ENCODE results near the gene RBM7. TPM values are rescaled to one million over a fixed set of nuclear protein-coding genes. Genes with fewer than 3 reads are reported as not detected.

Gene RBM7
- total and polyA plus RNA-seq, 2 of the 8 experiments (the other 6 are each of a cell fraction or from before 2014, with no cell fraction given) = 18.0 to 45.7 TPM

DNA sequence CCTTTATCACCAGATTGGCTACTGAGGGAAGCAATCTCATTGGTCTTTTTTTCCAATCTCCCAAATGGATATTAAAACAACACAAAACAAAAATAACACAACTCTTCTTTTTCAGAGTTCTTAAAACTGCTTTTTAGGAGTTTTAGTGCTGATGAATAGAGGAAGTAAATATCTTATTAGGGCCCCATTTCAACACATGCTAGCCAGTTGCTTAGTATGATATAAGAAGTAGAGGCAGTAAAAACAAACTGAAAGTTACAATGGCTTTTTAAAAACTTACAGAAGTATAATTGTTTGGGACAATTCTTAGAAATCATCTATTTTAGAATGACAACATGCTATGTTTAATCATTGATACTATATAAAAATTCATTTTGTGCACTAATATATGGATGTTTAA is 3.5 kb upstream of the RBM7 start (continued):
- TF ChIP-seq, protein P1, sequence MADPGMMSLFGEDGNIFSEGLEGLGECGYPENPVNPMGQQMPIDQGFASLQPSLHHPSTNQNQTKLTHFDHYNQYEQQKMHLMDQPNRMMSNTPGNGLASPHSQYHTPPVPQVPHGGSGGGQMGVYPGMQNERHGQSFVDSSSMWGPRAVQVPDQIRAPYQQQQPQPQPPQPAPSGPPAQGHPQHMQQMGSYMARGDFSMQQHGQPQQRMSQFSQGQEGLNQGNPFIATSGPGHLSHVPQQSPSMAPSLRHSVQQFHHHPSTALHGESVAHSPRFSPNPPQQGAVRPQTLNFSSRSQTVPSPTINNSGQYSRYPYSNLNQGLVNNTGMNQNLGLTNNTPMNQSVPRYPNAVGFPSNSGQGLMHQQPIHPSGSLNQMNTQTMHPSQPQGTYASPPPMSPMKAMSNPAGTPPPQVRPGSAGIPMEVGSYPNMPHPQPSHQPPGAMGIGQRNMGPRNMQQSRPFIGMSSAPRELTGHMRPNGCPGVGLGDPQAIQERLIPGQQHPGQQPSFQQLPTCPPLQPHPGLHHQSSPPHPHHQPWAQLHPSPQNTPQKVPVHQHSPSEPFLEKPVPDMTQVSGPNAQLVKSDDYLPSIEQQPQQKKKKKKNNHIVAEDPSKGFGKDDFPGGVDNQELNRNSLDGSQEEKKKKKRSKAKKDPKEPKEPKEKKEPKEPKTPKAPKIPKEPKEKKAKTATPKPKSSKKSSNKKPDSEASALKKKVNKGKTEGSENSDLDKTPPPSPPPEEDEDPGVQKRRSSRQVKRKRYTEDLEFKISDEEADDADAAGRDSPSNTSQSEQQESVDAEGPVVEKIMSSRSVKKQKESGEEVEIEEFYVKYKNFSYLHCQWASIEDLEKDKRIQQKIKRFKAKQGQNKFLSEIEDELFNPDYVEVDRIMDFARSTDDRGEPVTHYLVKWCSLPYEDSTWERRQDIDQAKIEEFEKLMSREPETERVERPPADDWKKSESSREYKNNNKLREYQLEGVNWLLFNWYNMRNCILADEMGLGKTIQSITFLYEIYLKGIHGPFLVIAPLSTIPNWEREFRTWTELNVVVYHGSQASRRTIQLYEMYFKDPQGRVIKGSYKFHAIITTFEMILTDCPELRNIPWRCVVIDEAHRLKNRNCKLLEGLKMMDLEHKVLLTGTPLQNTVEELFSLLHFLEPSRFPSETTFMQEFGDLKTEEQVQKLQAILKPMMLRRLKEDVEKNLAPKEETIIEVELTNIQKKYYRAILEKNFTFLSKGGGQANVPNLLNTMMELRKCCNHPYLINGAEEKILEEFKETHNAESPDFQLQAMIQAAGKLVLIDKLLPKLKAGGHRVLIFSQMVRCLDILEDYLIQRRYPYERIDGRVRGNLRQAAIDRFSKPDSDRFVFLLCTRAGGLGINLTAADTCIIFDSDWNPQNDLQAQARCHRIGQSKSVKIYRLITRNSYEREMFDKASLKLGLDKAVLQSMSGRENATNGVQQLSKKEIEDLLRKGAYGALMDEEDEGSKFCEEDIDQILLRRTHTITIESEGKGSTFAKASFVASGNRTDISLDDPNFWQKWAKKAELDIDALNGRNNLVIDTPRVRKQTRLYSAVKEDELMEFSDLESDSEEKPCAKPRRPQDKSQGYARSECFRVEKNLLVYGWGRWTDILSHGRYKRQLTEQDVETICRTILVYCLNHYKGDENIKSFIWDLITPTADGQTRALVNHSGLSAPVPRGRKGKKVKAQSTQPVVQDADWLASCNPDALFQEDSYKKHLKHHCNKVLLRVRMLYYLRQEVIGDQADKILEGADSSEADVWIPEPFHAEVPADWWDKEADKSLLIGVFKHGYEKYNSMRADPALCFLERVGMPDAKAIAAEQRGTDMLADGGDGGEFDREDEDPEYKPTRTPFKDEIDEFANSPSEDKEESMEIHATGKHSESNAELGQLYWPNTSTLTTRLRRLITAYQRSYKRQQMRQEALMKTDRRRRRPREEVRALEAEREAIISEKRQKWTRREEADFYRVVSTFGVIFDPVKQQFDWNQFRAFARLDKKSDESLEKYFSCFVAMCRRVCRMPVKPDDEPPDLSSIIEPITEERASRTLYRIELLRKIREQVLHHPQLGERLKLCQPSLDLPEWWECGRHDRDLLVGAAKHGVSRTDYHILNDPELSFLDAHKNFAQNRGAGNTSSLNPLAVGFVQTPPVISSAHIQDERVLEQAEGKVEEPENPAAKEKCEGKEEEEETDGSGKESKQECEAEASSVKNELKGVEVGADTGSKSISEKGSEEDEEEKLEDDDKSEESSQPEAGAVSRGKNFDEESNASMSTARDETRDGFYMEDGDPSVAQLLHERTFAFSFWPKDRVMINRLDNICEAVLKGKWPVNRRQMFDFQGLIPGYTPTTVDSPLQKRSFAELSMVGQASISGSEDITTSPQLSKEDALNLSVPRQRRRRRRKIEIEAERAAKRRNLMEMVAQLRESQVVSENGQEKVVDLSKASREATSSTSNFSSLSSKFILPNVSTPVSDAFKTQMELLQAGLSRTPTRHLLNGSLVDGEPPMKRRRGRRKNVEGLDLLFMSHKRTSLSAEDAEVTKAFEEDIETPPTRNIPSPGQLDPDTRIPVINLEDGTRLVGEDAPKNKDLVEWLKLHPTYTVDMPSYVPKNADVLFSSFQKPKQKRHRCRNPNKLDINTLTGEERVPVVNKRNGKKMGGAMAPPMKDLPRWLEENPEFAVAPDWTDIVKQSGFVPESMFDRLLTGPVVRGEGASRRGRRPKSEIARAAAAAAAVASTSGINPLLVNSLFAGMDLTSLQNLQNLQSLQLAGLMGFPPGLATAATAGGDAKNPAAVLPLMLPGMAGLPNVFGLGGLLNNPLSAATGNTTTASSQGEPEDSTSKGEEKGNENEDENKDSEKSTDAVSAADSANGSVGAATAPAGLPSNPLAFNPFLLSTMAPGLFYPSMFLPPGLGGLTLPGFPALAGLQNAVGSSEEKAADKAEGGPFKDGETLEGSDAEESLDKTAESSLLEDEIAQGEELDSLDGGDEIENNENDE (IDR thresholded peaks at IDR 0.05; ENCODE audit: insufficient replicate concordance, low read length) = no peak
- TF ChIP-seq JUN (IDR thresholded peaks at IDR 0.05; ENCODE audit: low read depth, low read length) (no peak), KDM5A (IDR thresholded peaks at IDR 0.05; ENCODE audit: low read length) (no peak), CBX5 (IDR thresholded peaks at IDR 0.05; ENCODE audit: low read depth, low read length) (no peak), GABPA (IDR thresholded peaks at IDR 0.05; ENCODE audit: borderline replicate concordance, insufficient read depth, low read length) (no peak), SAP30 (IDR thresholded peaks at IDR 0.05; ENCODE audit: insufficient read depth, insufficient replicate concordance, low read length) (no peak), BCL11A (IDR thresholded peaks at IDR 0.05; ENCODE audit: low read depth in 2 of 2, low read length in 2 of 2) (no peak), GTF2F1 (IDR thresholded peaks at IDR 0.05; ENCODE audit: borderline replicate concordance, low read depth, low read length) (no peak), SP1 (IDR thresholded peaks at IDR 0.05; ENCODE audit: low read depth, low read length) (no peak)
- TF ChIP-seq, protein P2, sequence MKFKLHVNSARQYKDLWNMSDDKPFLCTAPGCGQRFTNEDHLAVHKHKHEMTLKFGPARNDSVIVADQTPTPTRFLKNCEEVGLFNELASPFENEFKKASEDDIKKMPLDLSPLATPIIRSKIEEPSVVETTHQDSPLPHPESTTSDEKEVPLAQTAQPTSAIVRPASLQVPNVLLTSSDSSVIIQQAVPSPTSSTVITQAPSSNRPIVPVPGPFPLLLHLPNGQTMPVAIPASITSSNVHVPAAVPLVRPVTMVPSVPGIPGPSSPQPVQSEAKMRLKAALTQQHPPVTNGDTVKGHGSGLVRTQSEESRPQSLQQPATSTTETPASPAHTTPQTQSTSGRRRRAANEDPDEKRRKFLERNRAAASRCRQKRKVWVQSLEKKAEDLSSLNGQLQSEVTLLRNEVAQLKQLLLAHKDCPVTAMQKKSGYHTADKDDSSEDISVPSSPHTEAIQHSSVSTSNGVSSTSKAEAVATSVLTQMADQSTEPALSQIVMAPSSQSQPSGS (IDR thresholded peaks at IDR 0.05; ENCODE audit: low read length) = no peak
